ENCODE measurements around the gene ATP13A1.
A peak's percentile ranks its signal among the peaks of the same experiment; 100 is the strongest.
"Not testable (repeated sequence)": the region's sequence is repeated elsewhere in the genome, so short reads cannot be mapped to it uniquely, and the experiment has no call there.

ATP13A1 gene

GRCh38 chr19:19668230-19669012 is 4.9 kb upstream of the ATP13A1 start, which contains the start of gene ZNF101:
Gene ZNF101, plus strand, starts transcription at chr19:19668839. Its CDS starts 125 bp downstream, at chr19:19668964.
- no peak for TF ChIP-seq CTCF (IDR thresholded peaks at IDR 0.05; ENCODE audit: control insufficient read depth, insufficient read depth, low read depth, low read length, missing control alignments)

GRCh38 chr19:19665420-19665948 is 2.0 kb upstream of the ATP13A1 start:
- not testable (repeated sequence) for DNase-seq (ENCODE audit: low read depth); H3K4me3 ChIP-seq (ENCODE audit: control insufficient read depth, low read depth, low read length)

More at GRCh38 chr19:19668230-19669012, 4.9 kb upstream of the ATP13A1 start, which contains the start of gene ZNF101:
- H3K4me3 ChIP-seq (ENCODE audit: control insufficient read depth, low read depth, low read length), result peak within 1 kb of the TSS; percentile 74
- peak; percentile 50 for DNase-seq (ENCODE audit: low read depth)

- DNase-seq (ENCODE audit: low read depth), result no peak
- peak overlapping the region; percentile 95 for H3K4me3 ChIP-seq (ENCODE audit: control insufficient read depth, low read depth, low read length)
- TF ChIP-seq CTCF (IDR thresholded peaks at IDR 0.05; ENCODE audit: control insufficient read depth, insufficient read depth, low read depth, low read length, missing control alignments), result no peak
Observed at GRCh38 chr19:19662871-19663255, 613 bp downstream of the ATP13A1 start.

DNA sequence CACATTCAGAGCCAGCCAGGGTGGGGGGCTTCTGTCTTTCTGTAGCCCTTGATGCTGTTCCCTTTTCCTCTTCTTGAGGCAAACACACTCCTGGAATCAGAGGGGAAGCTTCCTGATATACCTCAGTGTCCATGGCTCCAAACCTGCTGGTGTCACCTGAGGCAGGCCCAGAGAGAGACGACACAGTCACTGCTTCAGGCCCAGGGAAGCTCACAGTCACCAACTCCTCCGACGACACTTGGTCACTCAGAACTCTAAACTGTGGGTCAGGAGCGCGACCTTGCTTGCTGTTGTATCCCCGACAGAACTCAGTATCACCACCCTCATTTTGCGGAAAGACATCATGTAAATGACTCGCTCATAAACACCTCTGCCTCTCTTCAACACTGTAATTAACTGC is 1.1 kb downstream of the ATP13A1 start:
- peak overlapping the region; percentile 95 for H3K4me3 ChIP-seq (ENCODE audit: control insufficient read depth, low read depth, low read length)
- no peak for TF ChIP-seq CTCF (IDR thresholded peaks at IDR 0.05; ENCODE audit: control insufficient read depth, insufficient read depth, low read depth, low read length, missing control alignments)
- no peak for DNase-seq (ENCODE audit: low read depth)

- DNase-seq (ENCODE audit: low read depth), result no peak
- TF ChIP-seq CTCF (IDR thresholded peaks at IDR 0.05; ENCODE audit: control insufficient read depth, insufficient read depth, low read depth, low read length, missing control alignments), result no peak
- no peak overlapping the region for H3K4me3 ChIP-seq (ENCODE audit: control insufficient read depth, low read depth, low read length)
Observed at GRCh38 chr19:19661675-19662251, 1.7 kb downstream of the ATP13A1 start.

DNA sequence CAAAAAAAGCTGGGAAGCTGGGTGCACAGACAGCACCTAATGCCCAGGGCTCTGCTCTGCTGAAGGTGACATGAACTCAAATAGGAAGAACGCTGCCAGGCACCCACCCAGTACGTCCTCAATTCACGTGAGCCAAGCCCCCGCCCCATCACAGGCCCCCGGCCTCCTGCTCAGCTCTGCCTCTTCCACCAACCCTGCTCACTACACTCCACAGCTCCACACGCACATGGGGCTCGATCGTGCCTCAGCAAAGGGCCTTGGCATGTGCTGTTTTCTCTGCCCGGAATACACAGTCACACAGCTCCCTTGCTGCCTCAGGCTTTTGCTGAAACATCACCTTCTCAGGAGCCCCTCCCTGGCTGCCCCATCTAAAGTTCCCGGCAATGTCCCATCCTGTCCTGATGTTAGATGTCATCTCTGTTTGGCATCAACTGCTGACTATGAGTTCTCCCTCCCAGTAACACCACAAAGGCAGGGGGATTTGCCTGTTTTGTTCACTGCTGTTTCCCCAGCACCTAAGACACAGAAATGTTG is 2.3 kb downstream of the ATP13A1 start:
- no peak for DNase-seq (ENCODE audit: low read depth)
- no peak overlapping the region for H3K4me3 ChIP-seq (ENCODE audit: control insufficient read depth, low read depth, low read length)
- TF ChIP-seq CTCF (IDR thresholded peaks at IDR 0.05; ENCODE audit: control insufficient read depth, insufficient read depth, low read depth, low read length, missing control alignments), result no peak

Data from AG09309 (cell line).